HFF-Myc (cell line): ENCODE results near the gene CAMKK1.

ENCODE experiments used
- DNase-seq: peaks from one replicate; pipeline ENCODE4 v3.0.0-alpha.2; 2011; ENCODE audit warnings: low read depth; ENCODE audit errors: extremely low read depth
- H3K4me3 ChIP-seq: replicated peaks from 2 replicates; pipeline ENCODE4 v1.5.1; 2011; ENCODE audit warnings: low read depth, mild to moderate bottlenecking, control low read depth, low read length
- CTCF ChIP-seq: IDR thresholded peaks from 2 replicates; pipeline ENCODE4 v1.5.1; 2012; ENCODE audit warnings: mild to moderate bottlenecking, low read depth, low read length, control low read depth; ENCODE audit errors: missing control alignments

CAMKK1 gene

GRCh38 chr17:3828151-3828851 lies 64.6 kb downstream of the CAMKK1 start:
- no peak for DNase-seq
- no peak overlapping the region for H3K4me3 ChIP-seq
- no peak for TF ChIP-seq CTCF

- TF ChIP-seq CTCF: peak; percentile 82
- peak; percentile 43 for DNase-seq
- no peak overlapping the region for H3K4me3 ChIP-seq
Measured at GRCh38 chr17:3827124-3827773, 65.6 kb downstream of the CAMKK1 start.

- no peak for TF ChIP-seq CTCF
- H3K4me3 ChIP-seq: no peak overlapping the region
- DNase-seq: no peak
Measured at GRCh38 chr17:3826191-3826590, 66.7 kb downstream of the CAMKK1 start.

- DNase-seq: no peak
- H3K4me3 ChIP-seq: no peak overlapping the region
- TF ChIP-seq CTCF: no peak
Measured at GRCh38 chr17:3821101-3821500, 71.8 kb downstream of the CAMKK1 start.

GRCh38 chr17:3818786-3819185 lies 74.1 kb downstream of the CAMKK1 start:
- DNase-seq: no peak
- no peak overlapping the region for H3K4me3 ChIP-seq
- TF ChIP-seq CTCF: no peak

- no peak for DNase-seq
Measured at GRCh38 chr17:3817851-3818605, 74.8 kb downstream of the CAMKK1 start.

More at GRCh38 chr17:3817851-3818605, 74.8 kb downstream of the CAMKK1 start:
- TF ChIP-seq CTCF: no peak
- H3K4me3 ChIP-seq: no peak overlapping the region
